GM18508 (cell line): ENCODE data around the gene PAPPA2.
"Not testable (repeated sequence)": the region's sequence is repeated elsewhere in the genome, so short reads cannot be mapped to it uniquely, and the experiment has no call there.

Experiments used
- ATAC-seq: cut with Tn5 transposase; IDR thresholded peaks from one replicate; pipeline ENCODE4 v1.9.1; 2021; ENCODE audit warnings: moderate number of reproducible peaks; ENCODE audit not compliant: insufficient read depth, unreplicated experiment

PAPPA2 gene

DNA sequence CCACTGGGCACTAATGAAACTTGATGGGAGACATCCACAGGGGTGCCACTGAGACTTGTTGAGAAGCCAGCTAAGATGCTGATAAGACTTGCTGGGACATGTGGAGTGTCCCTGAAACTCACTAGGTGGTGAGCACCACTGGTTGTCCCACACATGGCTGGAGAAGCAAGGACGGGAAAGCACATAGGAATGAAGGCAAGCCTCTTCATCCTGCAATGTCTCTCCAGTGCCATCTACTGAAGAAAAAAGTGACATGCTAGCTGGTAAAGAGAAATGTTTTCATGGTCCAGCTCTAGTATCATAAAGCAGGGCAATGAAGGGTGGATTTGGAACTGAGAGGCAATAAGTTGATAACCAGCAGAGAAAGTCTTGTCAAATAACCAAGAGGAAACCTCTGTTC lies 283.0 kb downstream of the PAPPA2 start:
- no peak for ATAC-seq

DNA sequence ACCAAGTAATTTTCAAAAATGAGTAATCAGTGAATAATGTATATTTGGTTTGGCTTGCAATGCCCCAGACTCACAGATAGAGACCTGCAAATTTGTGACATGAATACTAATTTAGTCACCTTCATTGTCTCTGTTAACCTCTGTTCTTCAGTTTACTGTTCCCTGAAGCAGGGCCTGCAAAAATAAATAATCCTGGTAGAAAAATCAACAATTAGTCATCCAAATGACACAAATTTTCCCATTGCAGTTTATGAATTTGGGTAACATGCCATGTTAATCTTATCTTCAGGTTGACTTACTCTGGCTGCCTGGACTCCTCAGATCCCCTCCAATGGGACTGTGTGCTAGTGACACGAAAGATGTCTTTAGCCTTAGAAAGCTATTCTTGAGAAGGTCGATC lies 289.5 kb downstream of the PAPPA2 start:
- no peak for ATAC-seq

- ATAC-seq, result no peak
These were observed 291.7 kb downstream of the PAPPA2 start for GRCh38 chr1:176754676-176755075.

DNA sequence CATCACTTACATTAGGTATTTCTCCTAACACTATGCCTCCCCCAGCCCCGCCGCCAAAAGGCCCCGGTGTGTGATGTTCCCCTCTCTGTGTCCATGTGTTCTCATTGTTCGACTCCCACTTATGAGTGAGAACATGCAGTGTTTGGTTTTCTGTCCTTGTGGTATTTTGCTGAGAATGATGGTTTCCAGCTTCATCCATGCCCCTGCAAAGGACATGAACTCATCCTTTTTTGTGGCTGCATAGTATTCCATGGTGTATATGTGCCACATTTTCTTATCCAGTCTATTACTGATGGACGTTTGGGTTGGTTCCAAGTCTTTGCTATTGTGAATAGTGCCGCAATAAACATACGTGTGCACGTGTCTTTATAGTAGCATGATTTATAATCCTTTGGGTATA lies 293.8 kb downstream of the PAPPA2 start:
- ATAC-seq, result not testable (repeated sequence)

DNA sequence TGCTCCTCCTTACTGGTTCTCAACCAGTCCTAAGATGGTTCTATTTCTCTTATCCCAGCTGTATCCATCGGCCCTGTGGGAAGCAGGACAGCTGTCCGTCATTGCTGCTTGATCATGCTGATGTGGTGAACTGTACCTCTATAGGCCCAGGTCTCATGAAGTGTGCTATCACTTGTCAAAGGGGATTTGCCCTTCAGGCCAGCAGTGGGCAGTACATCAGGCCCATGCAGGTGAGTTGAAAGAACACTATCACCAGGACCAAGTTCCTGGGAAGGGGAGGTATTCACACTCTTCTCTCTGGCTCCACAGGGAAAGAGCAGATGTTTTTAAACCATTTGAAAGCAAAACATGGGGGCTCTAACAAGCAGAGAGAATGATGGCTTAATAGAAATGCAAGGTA lies 302.6 kb downstream of the PAPPA2 start:
- ATAC-seq, result no peak

DNA sequence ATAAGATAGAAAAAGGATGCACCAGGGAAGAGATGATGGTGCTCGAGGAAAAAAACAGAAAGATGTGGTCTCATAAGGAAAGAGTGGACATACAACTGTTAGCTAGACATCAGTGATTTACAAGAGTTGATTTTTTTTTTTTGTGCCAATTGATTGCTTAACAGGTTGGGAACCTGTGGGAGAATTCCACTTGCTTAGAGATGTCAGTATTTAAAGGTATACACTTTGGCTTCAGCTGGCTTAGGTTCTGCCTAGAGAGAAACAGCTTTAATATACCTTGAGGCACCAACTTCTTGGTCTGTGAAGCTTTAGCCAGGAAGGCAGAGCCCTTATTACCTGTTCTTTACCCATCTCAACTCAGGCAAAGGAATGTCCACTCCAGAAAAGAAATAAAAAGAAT lies 303.8 kb downstream of the PAPPA2 start:
- no peak for ATAC-seq

- ATAC-seq, result no peak
These were observed 304.8 kb downstream of the PAPPA2 start for GRCh38 chr1:176767714-176768136.

DNA sequence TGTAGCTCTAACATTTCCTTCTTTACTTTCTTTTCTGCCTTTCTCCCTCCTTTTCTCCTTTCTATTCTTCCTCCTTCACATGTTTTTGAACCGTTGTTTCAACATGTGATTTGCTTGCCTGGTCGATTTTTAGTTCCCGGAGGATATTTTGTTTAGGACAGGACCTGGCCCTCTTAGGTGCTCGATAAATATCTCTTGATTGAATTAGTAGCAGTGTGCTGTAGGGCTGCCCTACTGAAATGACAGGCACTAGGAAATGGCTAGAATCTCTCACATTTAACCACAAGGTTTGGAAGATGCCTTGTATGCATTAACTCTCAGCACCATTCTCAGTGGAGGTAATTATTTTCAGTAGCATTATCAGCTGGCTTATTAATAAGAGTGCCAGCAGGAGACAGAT lies 305.6 kb downstream of the PAPPA2 start:
- ATAC-seq, result no peak

GRCh38 chr1:176770066-176770465 lies 307.1 kb downstream of the PAPPA2 start:
- no peak for ATAC-seq

DNA sequence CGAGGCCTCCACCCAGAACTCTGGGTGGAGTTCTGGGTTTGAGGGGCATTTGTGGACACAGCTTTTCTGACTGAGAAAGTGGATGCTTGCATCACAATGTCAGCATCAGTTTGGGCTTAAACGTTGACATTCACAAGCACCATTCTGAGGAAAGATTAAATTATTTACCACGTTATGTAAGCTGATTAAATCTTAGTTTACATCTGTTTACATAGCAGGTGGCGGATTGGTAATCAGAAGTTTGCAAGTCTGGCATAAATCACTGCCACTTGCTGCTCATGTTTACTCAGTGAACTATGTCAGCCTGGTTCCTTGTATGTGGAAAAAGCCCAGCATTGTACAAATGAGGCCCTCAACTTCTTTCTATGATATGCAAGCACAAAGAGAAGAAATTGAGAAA lies 310.1 kb downstream of the PAPPA2 start:
- ATAC-seq, result no peak

- no peak for ATAC-seq
These were observed 311.2 kb downstream of the PAPPA2 start for GRCh38 chr1:176774224-176774623.

DNA sequence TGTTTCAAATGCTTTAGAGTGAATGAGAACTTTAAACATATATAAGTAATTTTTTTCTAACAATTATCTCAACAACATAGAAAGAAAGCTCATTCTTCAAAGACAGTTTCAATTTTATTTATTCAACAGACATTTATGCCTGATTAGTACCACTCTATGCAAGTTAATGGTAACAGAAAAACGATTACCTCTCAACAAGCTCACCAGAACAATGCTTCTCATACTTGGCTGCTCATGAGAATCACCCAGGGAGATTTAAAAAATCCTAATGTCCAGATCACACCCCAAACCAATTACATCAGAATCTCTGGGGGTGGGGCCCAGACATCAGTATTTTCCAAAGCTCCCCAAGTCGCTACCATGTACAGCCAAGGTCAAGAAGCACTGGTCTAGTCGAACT lies 312.4 kb downstream of the PAPPA2 start:
- no peak for ATAC-seq

- ATAC-seq, result no peak
These were observed 313.0 kb downstream of the PAPPA2 start for GRCh38 chr1:176775996-176776395.

DNA sequence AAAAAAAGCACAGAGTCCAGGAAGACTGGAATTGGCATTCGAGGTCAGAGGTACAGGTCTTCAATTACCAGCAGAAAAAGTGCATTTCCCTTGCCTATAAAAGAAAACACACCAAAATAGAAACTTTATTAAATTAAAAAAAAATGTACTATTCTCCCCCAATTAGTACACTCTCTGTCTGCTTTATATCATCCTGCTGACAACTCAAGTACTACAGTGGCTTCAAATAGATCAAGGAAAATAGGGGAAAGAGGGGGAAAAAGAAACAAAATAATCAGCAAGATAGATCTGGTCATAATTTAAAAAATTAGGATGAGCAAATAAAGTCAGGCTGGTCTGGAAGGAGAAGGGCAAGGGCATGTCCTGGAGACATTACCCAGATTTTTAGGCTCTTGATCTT lies 315.1 kb downstream of the PAPPA2 start:
- ATAC-seq, result no peak

DNA sequence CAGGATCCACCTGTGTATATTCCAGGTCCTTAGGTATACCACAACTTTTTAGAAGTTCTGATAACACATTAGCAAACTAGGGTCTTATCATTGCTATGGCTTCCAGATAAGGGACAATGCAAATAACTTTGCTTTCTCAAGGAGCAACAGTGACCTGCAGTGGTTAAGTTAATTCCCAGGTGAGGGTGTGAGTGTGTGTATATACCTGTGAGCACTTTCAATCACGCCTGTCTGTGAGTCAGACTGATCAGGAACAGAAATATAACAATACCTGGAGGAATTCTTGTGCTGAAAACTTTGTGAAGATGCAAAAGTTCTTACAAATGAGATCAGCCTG lies 317.0 kb downstream of the PAPPA2 start:
- ATAC-seq, result no peak

- ATAC-seq, result no peak
These were observed 320.3 kb downstream of the PAPPA2 start for GRCh38 chr1:176783309-176783708.

DNA sequence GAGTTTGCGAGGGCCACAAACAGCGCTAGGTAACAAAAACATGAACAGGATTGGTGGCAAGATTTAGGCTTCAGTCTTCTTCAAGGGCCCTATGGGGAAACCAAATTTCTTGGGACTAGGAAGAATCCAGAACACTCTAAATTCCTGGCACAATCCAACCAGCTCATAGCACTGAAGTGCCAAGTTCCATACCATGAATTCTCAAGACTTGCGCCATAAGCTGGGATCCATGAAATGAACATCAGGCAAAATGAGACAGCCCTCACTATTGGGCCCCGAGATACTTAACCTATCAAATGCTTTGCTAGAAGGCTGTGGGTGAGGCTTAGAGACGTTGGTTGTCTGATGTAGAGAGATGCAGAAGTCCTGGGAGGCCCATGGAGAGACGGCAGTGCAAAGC lies 322.1 kb downstream of the PAPPA2 start:
- ATAC-seq, result no peak

- no peak for ATAC-seq
These were observed 322.8 kb downstream of the PAPPA2 start for GRCh38 chr1:176785791-176786190.

GRCh38 chr1:176786274-176786673 lies 323.3 kb downstream of the PAPPA2 start:
- ATAC-seq, result no peak

GRCh38 chr1:176789571-176790090 lies 326.7 kb downstream of the PAPPA2 start:
- ATAC-seq, result no peak

DNA sequence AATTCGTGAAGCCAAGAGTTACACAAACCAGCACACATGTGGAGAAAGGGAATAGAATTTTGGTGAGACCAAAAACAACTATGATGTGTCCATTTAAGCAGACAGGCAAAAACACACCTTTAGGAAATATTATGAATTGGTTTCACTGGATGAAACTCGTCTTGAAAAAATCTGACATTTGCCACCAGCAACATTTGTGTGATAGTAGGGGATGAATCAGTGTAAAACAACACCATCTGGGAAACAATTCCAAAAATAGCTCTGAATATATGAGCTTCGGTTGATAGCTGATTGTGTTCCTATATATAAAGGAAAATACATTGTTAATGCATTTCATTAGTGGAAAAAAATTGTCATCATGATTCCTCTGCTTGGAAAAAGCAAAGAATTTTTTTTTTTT lies 327.8 kb downstream of the PAPPA2 start:
- ATAC-seq, result no peak

DNA sequence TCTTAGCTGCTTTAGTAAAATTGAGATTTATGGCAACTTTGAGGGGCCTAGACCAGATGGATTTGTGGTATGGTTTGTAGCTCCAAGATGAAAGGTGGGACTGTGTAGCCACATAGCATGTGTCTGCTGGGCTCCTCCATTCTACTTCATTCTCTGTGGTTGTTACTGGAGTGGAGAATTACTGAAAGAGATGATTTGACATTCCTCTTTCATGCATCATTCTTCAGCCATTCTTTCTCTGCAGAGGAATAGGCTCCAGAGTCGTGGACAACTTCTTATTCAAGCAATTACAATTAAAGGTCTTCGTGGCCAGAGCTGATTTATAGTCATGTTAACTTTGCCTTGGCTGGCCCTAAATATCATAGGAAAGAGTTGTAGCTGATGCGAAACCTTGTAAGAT lies 328.9 kb downstream of the PAPPA2 start:
- ATAC-seq, result no peak

- no peak for ATAC-seq
These were observed 332.0 kb downstream of the PAPPA2 start for GRCh38 chr1:176794897-176795508.
